Mesodermal cell (in vitro differentiated cells): ENCODE data around the gene CHL1. TPM values are rescaled to one million over a fixed set of nuclear protein-coding genes. Genes with fewer than 3 reads are reported as not detected.

Experiments
- H3K27ac ChIP-seq: 2 replicates; pipeline ENCODE4 v1.7.0; 2013; ENCODE audit warnings: mild to moderate bottlenecking, low read depth, low read length, moderate library complexity; ENCODE audit not compliant: severe bottlenecking
- H3K36me3 ChIP-seq: 2 replicates; pipeline ENCODE4 v1.7.1; 2013; ENCODE audit warnings: mild to moderate bottlenecking, low read length, moderate library complexity; ENCODE audit not compliant: control insufficient read depth, insufficient read depth
- H3K4me1 ChIP-seq: one replicate; pipeline ENCODE4 v1.7.1; 2013; ENCODE audit warnings: mild to moderate bottlenecking, low read length; ENCODE audit not compliant: insufficient read depth, control insufficient read depth, poor library complexity, severe bottlenecking
- H3K4me3 ChIP-seq: 2 replicates; pipeline ENCODE4 v1.7.0; 2013; ENCODE audit warnings: low read length, control low read depth, mild to moderate bottlenecking; ENCODE audit not compliant: insufficient read depth, poor library complexity, severe bottlenecking; ENCODE audit errors: extremely low read depth
- H3K9me3 ChIP-seq: 2 replicates; pipeline ENCODE4 v1.7.1; 2013; ENCODE audit warnings: mild to moderate bottlenecking, low read length, moderate library complexity; ENCODE audit not compliant: control insufficient read depth
- WGBS, 2 experiments: methylation state at CpG; one replicate each; pipeline ENCODE4 v1.1.5; 2013; ENCODE audit warnings: missing lambda C conversion rate in 2 of 2; ENCODE audit not compliant: insufficient coverage in 2 of 2; 5-methylcytosine and 5-hydroxymethylcytosine counted together
- polyA plus RNA-seq, 2 experiments: library from polyadenylated mRNA; stranded (reverse); fragments of 50-300 nt; gene quantifications; one replicate each; pipeline ENCODE4 v1.2.3, GENCODE V29; 2013

Gene CHL1
- 0.85 TPM for polyA plus RNA-seq (2013, experiment 1 of 2)
- polyA plus RNA-seq (2013, experiment 2 of 2) = 1.3 TPM

- Histone ChIP-seq H3K36me3 (no peaks in the 10 kb centered on the region), H3K4me1 (no peaks in the 10 kb centered on the region), H3K4me3 (peak within 1 kb of the TSS; percentile 32), H3K9me3 (peaks cover 23% of the 10 kb centered on the region), H3K27ac (no peak within 1 kb of the TSS)
- WGBS, 2 experiments = 52 to 66% methylated on average over 38 to 39 of the region's 64 CpGs
These were observed at the start of gene CHL1 for GRCh38 chr3:196311-197148. TSS of gene CHL1 (plus strand) at chr3:196763. CDS start at chr3:319777, 123,014 bp downstream.

- Histone ChIP-seq H3K4me1 (no peaks in the 10 kb centered on the region), H3K4me3 (no peak overlapping the region), H3K36me3 (no peaks in the 10 kb centered on the region), H3K27ac (no peak overlapping the region), H3K9me3 (peaks cover 14% of the 10 kb centered on the region)
- 86% methylated on average over 1 of the region's 2 CpGs; no CpG with 5 or more reads in 1 of the 2 experiments for WGBS, 2 experiments
These were observed 44.9 kb upstream of the CHL1 start for GRCh38 chr3:151614-152189.

GRCh38 chr3:159974-160373 lies 36.6 kb upstream of the CHL1 start:
- Histone ChIP-seq H3K4me3 (no peak overlapping the region), H3K27ac (no peak overlapping the region), H3K4me1 (no peaks in the 10 kb centered on the region), H3K36me3 (no peaks in the 10 kb centered on the region), H3K9me3 (peaks cover 33% of the 10 kb centered on the region)
- WGBS, 2 experiments = no CpG with 5 or more reads among the region's 1 CpG

- no peak overlapping the region for H3K4me3 ChIP-seq
- no peak overlapping the region for H3K27ac ChIP-seq
- peaks cover 55% of the 10 kb centered on the region for H3K9me3 ChIP-seq
- H3K4me1 ChIP-seq = no peaks in the 10 kb centered on the region
- H3K36me3 ChIP-seq = no peaks in the 10 kb centered on the region
These were observed 30.5 kb upstream of the CHL1 start for GRCh38 chr3:166071-166470.

- Histone ChIP-seq H3K4me1 (no peaks in the 10 kb centered on the region), H3K9me3 (peaks cover 53% of the 10 kb centered on the region), H3K27ac (no peak overlapping the region), H3K36me3 (no peaks in the 10 kb centered on the region), H3K4me3 (no peak overlapping the region)
- WGBS, 2 experiments = 58 to 87% methylated on average over 3 of the region's 5 CpGs
These were observed 29.8 kb upstream of the CHL1 start for GRCh38 chr3:166799-167198.

- Histone ChIP-seq H3K27ac (no peak overlapping the region), H3K9me3 (peaks cover 27% of the 10 kb centered on the region), H3K4me3 (no peak overlapping the region), H3K36me3 (no peaks in the 10 kb centered on the region), H3K4me1 (no peaks in the 10 kb centered on the region)
- 0% methylated on average over 1 of the region's 1 CpG; no CpG with 5 or more reads in 1 of the 2 experiments for WGBS, 2 experiments
These were observed 22.7 kb upstream of the CHL1 start for GRCh38 chr3:173886-174285.

- no peaks in the 10 kb centered on the region for H3K4me1 ChIP-seq
- 100% methylated on average over 1 of the region's 3 CpGs; no CpG with 5 or more reads in 1 of the 2 experiments for WGBS, 2 experiments
- peaks cover 20% of the 10 kb centered on the region for H3K9me3 ChIP-seq
- H3K27ac ChIP-seq = no peak overlapping the region
- H3K4me3 ChIP-seq = no peak overlapping the region
- no peaks in the 10 kb centered on the region for H3K36me3 ChIP-seq
These were observed 11.6 kb upstream of the CHL1 start for GRCh38 chr3:184976-185375.

GRCh38 chr3:192215-192929 lies 4.2 kb upstream of the CHL1 start:
- Histone ChIP-seq H3K4me3 (no peak overlapping the region), H3K36me3 (no peaks in the 10 kb centered on the region), H3K9me3 (peaks cover 39% of the 10 kb centered on the region), H3K4me1 (no peaks in the 10 kb centered on the region), H3K27ac (no peak overlapping the region)
- WGBS, 2 experiments = 92 to 97% methylated on average over 6 to 12 of the region's 25 CpGs

- Histone ChIP-seq H3K27ac (no peak overlapping the region), H3K4me3 (no peak overlapping the region), H3K9me3 (peaks cover 35% of the 10 kb centered on the region), H3K4me1 (no peaks in the 10 kb centered on the region), H3K36me3 (no peaks in the 10 kb centered on the region)
- WGBS, 2 experiments = 86% methylated on average over 1 of the region's 2 CpGs; no CpG with 5 or more reads in 1 of the 2 experiments
These were observed 2.6 kb upstream of the CHL1 start for GRCh38 chr3:194001-194400.

- Histone ChIP-seq H3K4me1 (no peaks in the 10 kb centered on the region), H3K9me3 (peaks cover 35% of the 10 kb centered on the region), H3K27ac (no peak overlapping the region), H3K4me3 (no peak overlapping the region), H3K36me3 (no peaks in the 10 kb centered on the region)
- WGBS, 2 experiments = 50 to 58% methylated on average over 2 of the region's 3 CpGs
These were observed 2.1 kb upstream of the CHL1 start for GRCh38 chr3:194421-194820.
